ENCODE measurements around the gene TMEM88. TPM values are rescaled to one million over a fixed set of nuclear protein-coding genes. Genes with fewer than 3 reads are reported as not detected.
A peak's percentile ranks its signal among the peaks of the same experiment; 100 is the strongest.

The TMEM88 gene
- total RNA-seq, 2 experiments from 2014 or later: 0.41 to 4.0 TPM

DNA sequence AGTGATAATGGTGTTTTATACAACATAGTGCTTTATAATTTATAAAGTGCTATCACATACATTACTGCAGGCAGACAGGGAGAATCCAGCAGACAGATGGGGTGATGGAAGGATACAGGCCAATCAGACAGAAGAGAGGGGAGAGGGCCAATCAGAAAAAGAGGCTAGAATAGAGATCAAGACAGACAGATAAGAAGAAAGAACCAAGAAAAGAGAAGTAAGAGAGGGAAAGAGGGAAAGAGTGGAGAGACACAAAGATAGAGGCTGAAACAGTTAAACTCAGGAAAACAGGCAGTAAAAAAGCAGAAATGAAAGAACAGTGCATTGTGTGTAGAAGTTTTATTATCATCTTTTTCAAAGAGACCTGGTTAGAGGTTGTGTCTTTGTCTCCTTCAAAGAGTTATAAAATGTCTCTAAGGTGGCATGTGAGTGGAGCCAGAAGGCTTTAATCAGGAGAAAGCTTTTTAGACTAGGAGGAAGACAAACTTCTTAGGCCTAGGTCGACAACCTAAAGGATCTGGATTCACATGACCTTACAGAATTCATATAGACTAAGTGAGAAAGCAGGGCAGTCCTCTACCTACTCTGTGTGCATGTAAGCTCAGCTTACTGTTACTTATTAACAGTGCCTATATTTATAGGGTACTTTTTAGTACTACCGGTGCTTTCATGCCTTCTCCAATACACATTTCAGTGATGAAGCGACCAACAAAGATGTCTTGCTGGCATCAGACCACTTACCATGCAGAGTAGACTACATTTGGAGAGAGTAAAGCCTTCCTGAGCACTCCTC is 25.4 kb downstream of the TMEM88 start:
- peak overlapping the region; percentile 87 for H3K27ac ChIP-seq (ENCODE audit: low read depth, low read length, poor library complexity, severe bottlenecking)
- intact Hi-C loops (cut with micrococcal nuclease; ENCODE audit: unreplicated experiment): no loop called here
- no peaks in the 10 kb centered on the region for H3K9me2 ChIP-seq (ENCODE audit: insufficient read depth, low read length)
- H3K4me2 ChIP-seq (ENCODE audit: low read length): peak overlapping the region; percentile 97
- peaks cover 57% of the 10 kb centered on the region for H3K4me1 ChIP-seq (ENCODE audit: insufficient read depth, low read length, poor library complexity, severe bottlenecking)
- BruUV-seq (replicated peaks): no TSS peak
- DNase-seq (ENCODE audit: low spot score): peak; percentile 16
- no peak for TF ChIP-seq EZH2phosphoT487 (IDR thresholded peaks at IDR 0.05; ENCODE audit: borderline replicate concordance, low read depth, low read length)
- TF ChIP-seq, protein P1, sequence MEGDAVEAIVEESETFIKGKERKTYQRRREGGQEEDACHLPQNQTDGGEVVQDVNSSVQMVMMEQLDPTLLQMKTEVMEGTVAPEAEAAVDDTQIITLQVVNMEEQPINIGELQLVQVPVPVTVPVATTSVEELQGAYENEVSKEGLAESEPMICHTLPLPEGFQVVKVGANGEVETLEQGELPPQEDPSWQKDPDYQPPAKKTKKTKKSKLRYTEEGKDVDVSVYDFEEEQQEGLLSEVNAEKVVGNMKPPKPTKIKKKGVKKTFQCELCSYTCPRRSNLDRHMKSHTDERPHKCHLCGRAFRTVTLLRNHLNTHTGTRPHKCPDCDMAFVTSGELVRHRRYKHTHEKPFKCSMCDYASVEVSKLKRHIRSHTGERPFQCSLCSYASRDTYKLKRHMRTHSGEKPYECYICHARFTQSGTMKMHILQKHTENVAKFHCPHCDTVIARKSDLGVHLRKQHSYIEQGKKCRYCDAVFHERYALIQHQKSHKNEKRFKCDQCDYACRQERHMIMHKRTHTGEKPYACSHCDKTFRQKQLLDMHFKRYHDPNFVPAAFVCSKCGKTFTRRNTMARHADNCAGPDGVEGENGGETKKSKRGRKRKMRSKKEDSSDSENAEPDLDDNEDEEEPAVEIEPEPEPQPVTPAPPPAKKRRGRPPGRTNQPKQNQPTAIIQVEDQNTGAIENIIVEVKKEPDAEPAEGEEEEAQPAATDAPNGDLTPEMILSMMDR (conservative IDR thresholded peaks at IDR 0.05; ENCODE audit: low read length): no peak
- H3K4me3 ChIP-seq (ENCODE audit: low read depth, low read length, poor library complexity, severe bottlenecking): peak overlapping the region; percentile 70
- POLR2A ChIA-PET: interaction anchor here (0.6 kb wide), 1 partner anchor 323 kb away, joined by 3 read pairs; no protein-coding TSS in a partner anchor
- H3K9me3 ChIP-seq (ENCODE audit: low read length): no peaks in the 10 kb centered on the region
- H2AFZ ChIP-seq (ENCODE audit: low read length): no peak overlapping the region
- H3K36me3 ChIP-seq (ENCODE audit: insufficient read depth, low read length): peaks cover 68% of the 10 kb centered on the region
- no peaks in the 10 kb centered on the region; the same call in 1 of the 2 replicates for H4K20me1 ChIP-seq (ENCODE audit: insufficient read depth, low read length)
- CTCF ChIA-PET (ENCODE audit: unreplicated experiment): no interaction called here
- H3K79me2 ChIP-seq (ENCODE audit: insufficient read depth, low read depth, low read length): peaks cover 64% of the 10 kb centered on the region; the same call in 1 of the 2 replicates

DNA sequence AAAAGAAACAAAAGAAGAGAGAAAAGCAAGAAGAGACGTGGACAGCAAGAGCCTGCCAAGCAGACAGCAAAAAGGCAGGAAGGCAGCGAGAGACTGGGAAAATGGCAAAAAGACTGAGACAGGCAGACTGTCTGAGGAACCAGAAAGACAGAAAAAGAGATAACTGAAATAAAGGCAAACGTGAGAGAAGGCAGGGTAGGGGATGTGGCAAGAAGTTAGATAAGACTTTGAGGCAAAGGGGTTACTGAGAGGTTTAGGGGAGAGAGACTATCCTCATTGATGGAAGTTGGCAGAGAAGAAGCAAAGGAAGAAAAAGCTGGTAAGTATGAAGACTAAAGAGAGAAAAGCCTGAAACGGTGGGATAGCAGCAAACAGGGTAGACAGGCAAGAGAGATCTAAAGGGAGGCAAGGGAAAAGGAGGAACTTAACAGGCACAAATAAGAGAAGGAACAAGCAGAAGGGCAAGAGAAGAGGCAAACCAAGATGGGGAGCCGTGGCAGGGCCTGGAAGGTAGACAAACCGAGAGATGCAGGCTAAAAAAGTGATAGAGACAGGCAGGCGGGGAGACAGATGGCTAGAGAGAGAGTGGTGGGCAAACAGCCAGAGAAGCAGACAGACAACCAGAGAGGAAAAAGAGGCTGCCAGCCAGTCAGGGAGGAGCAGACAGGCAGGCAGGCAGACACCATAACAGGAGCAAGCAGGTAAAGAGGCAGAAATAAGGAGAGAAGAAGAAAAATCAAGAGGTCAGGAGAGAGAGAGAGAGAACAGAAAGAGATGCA is 26.6 kb downstream of the TMEM88 start:
- POLR2A ChIA-PET: no interaction called here

More for the DNA sequence above, 26.6 kb downstream of the TMEM88 start:
- Histone ChIP-seq H3K9me3 (ENCODE audit: low read length) (no peaks in the 10 kb centered on the region), H3K4me3 (ENCODE audit: low read depth, low read length, poor library complexity, severe bottlenecking) (peak overlapping the region; percentile 70), H3K79me2 (ENCODE audit: insufficient read depth, low read depth, low read length) (peaks cover 67% of the 10 kb centered on the region), H2AFZ (ENCODE audit: low read length) (no peak overlapping the region), H3K4me2 (ENCODE audit: low read length) (peak overlapping the region; percentile 97), H3K36me3 (ENCODE audit: insufficient read depth, low read length) (peaks cover 56% of the 10 kb centered on the region), H4K20me1 (ENCODE audit: insufficient read depth, low read length) (no peaks in the 10 kb centered on the region), H3K4me1 (ENCODE audit: insufficient read depth, low read length, poor library complexity, severe bottlenecking) (peaks cover 53% of the 10 kb centered on the region), H3K27ac (ENCODE audit: low read depth, low read length, poor library complexity, severe bottlenecking) (peak overlapping the region; percentile 87), H3K9me2 (ENCODE audit: insufficient read depth, low read length) (no peaks in the 10 kb centered on the region)
- intact Hi-C loops (cut with micrococcal nuclease; ENCODE audit: unreplicated experiment): no loop called here
- DNase-seq (ENCODE audit: low spot score): no peak
- TF ChIP-seq, protein P1 (conservative IDR thresholded peaks at IDR 0.05; ENCODE audit: low read length): no peak
- BruUV-seq (replicated peaks): no TSS peak
- CTCF ChIA-PET (ENCODE audit: unreplicated experiment): no interaction called here
